PC-3 (cell line): ENCODE results near the gene NFATC2IP.
"Not testable (repeated sequence)": the region's sequence is repeated elsewhere in the genome, so short reads cannot be mapped to it uniquely, and the experiment has no call there.

Experiments used
- EZH2phosphoT487 ChIP-seq: fragments of 300-600 bp; sonication (generic); IDR thresholded peaks from 2 replicates; pipeline ENCODE4 v1.6.1; 2018; ENCODE audit warnings: mild to moderate bottlenecking, antibody characterized with exemption, low read length, borderline replicate concordance
- TF ChIP-seq, protein P1 (sequence below): fragments of 300-600 bp; sonication (generic); conservative IDR thresholded peaks from 2 replicates; pipeline ENCODE4 v1.5.1; 2017; ENCODE audit warnings: antibody characterized with exemption, low read depth, mild to moderate bottlenecking, low read length

GRCh38 chr16:28926284-28926683, 24.5 kb upstream of the NFATC2IP start:
- TF ChIP-seq, protein P1, sequence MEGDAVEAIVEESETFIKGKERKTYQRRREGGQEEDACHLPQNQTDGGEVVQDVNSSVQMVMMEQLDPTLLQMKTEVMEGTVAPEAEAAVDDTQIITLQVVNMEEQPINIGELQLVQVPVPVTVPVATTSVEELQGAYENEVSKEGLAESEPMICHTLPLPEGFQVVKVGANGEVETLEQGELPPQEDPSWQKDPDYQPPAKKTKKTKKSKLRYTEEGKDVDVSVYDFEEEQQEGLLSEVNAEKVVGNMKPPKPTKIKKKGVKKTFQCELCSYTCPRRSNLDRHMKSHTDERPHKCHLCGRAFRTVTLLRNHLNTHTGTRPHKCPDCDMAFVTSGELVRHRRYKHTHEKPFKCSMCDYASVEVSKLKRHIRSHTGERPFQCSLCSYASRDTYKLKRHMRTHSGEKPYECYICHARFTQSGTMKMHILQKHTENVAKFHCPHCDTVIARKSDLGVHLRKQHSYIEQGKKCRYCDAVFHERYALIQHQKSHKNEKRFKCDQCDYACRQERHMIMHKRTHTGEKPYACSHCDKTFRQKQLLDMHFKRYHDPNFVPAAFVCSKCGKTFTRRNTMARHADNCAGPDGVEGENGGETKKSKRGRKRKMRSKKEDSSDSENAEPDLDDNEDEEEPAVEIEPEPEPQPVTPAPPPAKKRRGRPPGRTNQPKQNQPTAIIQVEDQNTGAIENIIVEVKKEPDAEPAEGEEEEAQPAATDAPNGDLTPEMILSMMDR = not testable (repeated sequence)
- TF ChIP-seq EZH2phosphoT487 = not testable (repeated sequence)
